Measurements from ENCODE around the gene KIAA1755. TPM values are rescaled to one million over a fixed set of nuclear protein-coding genes. Genes with fewer than 3 reads are reported as not detected.

KIAA1755 gene
- total and polyA plus RNA-seq, 2 donors (not counting 1 experiment from before 2014, with no cell fraction given), result not detected

- Mint-ChIP-seq H3K4me1 (peaks cover 12% of the 10 kb centered on the region), H3K27me3 (peaks cover 62% of the 10 kb centered on the region), H3K27ac (no peak overlapping the region), H3K9me3 (ENCODE audit: insufficient read depth) (no peaks in the 10 kb centered on the region), H3K4me3 (no peak overlapping the region)
- H3K27ac ChIP-seq (ENCODE audit: low read length in 2 of 2), result no peak overlapping the region
- 22% methylated on average over 5 of the region's 11 CpGs for WGBS (ENCODE audit: insufficient coverage)
- H3K4me2 ChIP-seq (replicated peaks; ENCODE audit: low read depth, low read length, poor library complexity, severe bottlenecking), result no peak overlapping the region
- H4K20me1 ChIP-seq (ENCODE audit: control insufficient read depth, insufficient read depth, low read length, poor library complexity, severe bottlenecking), result no peaks in the 10 kb centered on the region
- H2AFZ ChIP-seq (ENCODE audit: insufficient read depth, low read depth, low read length, poor library complexity, severe bottlenecking), result no peak overlapping the region
- H3K79me2 ChIP-seq (ENCODE audit: control insufficient read depth, insufficient read depth, low read length), result no peaks in the 10 kb centered on the region
- ATAC-seq (ENCODE audit: low read depth) (no peak), DNase-seq (no peak)
- peaks cover 0 to 6% (median 0%) of the 10 kb centered on the region in 3 donors for H3K9me3 ChIP-seq (ENCODE audit: control extremely low read depth in 1 of 3, control insufficient read depth in 2 of 3, insufficient read depth in 1 of 3, low read length in 2 of 3)
- ChIA-PET CTCF (no interaction called here), POLR2A (no interaction called here)
- H3K9ac ChIP-seq (ENCODE audit: low read length), result no peak overlapping the region
- TF ChIP-seq EZH2 (IDR thresholded peaks at IDR 0.05; ENCODE audit: borderline replicate concordance, insufficient read depth, low read depth, low read length, poor library complexity, severe bottlenecking), result no peak
- TF ChIP-seq, protein P1, sequence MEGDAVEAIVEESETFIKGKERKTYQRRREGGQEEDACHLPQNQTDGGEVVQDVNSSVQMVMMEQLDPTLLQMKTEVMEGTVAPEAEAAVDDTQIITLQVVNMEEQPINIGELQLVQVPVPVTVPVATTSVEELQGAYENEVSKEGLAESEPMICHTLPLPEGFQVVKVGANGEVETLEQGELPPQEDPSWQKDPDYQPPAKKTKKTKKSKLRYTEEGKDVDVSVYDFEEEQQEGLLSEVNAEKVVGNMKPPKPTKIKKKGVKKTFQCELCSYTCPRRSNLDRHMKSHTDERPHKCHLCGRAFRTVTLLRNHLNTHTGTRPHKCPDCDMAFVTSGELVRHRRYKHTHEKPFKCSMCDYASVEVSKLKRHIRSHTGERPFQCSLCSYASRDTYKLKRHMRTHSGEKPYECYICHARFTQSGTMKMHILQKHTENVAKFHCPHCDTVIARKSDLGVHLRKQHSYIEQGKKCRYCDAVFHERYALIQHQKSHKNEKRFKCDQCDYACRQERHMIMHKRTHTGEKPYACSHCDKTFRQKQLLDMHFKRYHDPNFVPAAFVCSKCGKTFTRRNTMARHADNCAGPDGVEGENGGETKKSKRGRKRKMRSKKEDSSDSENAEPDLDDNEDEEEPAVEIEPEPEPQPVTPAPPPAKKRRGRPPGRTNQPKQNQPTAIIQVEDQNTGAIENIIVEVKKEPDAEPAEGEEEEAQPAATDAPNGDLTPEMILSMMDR (IDR thresholded peaks at IDR 0.05), result no peak
- H3K27me3 ChIP-seq (replicated peaks in 1 of 4; ENCODE audit: control extremely low read depth in 1 of 4, control insufficient read depth in 3 of 4, insufficient read depth in 4 of 4, low read length in 3 of 4), result peaks cover 0 to 39% (median 18%) of the 10 kb centered on the region in 4 experiments
- no peak overlapping the region for H3K4me3 ChIP-seq (ENCODE audit: control extremely low read depth in 1 of 5, extremely low read depth in 1 of 5, insufficient read depth in 1 of 5, low read depth in 2 of 5, low read length in 4 of 5)
- H3K4me1 ChIP-seq (ENCODE audit: control insufficient read depth in 2 of 2, insufficient read depth in 2 of 2, low read length in 2 of 2), result peaks cover 4 to 8% of the 10 kb centered on the region in 2 donors
- intact Hi-C loops (cut with micrococcal nuclease), result no loop called here
- H3K36me3 ChIP-seq (replicated peaks in 1 of 2; ENCODE audit: control extremely low read depth in 1 of 2, control insufficient read depth in 1 of 2, extremely low read depth in 1 of 2, insufficient read depth in 2 of 2, low read length in 1 of 2), result no peaks in the 10 kb centered on the region
These were observed 42.3 kb upstream of the KIAA1755 start for GRCh38 chr20:38302786-38303185.

DNA sequence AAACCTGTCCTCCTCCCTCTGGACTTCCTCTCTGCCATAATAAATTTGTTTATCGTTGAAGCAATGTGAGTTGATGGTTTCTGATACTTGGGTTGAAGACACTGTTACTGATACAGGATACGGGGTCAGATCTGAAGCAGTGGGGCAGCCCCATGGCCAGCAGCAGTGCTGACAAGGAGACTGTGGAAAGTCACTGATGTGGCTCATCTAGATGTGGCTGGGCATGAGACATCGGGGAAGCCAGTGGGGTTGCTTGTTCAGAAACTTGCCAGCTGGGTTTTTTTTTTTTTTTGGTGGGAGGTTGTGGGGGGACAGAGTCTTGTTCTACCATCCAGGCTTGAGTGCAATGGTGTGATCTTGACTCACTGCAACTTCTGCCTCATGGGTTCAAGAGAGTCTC is 40.8 kb upstream of the KIAA1755 start:
- Histone ChIP-seq H3K4me1 (ENCODE audit: control insufficient read depth in 2 of 2, insufficient read depth in 2 of 2, low read length in 2 of 2) (peaks cover 4 to 8% of the 10 kb centered on the region in 2 donors), H4K20me1 (ENCODE audit: control insufficient read depth, insufficient read depth, low read length, poor library complexity, severe bottlenecking) (no peaks in the 10 kb centered on the region), H3K9ac (ENCODE audit: low read length) (no peak overlapping the region), H3K27me3 (replicated peaks in 1 of 4; ENCODE audit: control extremely low read depth in 1 of 4, control insufficient read depth in 3 of 4, insufficient read depth in 4 of 4, low read length in 3 of 4) (peaks cover 0 to 33% (median 15%) of the 10 kb centered on the region in 4 experiments), H3K36me3 (replicated peaks in 1 of 2; ENCODE audit: control extremely low read depth in 1 of 2, control insufficient read depth in 1 of 2, extremely low read depth in 1 of 2, insufficient read depth in 2 of 2, low read length in 1 of 2) (no peaks in the 10 kb centered on the region), H3K9me3 (ENCODE audit: control extremely low read depth in 1 of 3, control insufficient read depth in 2 of 3, insufficient read depth in 1 of 3, low read length in 2 of 3) (peaks cover 0 to 6% (median 0%) of the 10 kb centered on the region in 3 donors), H3K27ac (ENCODE audit: low read length in 2 of 2) (no peak overlapping the region), H3K79me2 (ENCODE audit: control insufficient read depth, insufficient read depth, low read length) (no peaks in the 10 kb centered on the region), H2AFZ (ENCODE audit: insufficient read depth, low read depth, low read length, poor library complexity, severe bottlenecking) (no peak overlapping the region), H3K4me2 (replicated peaks; ENCODE audit: low read depth, low read length, poor library complexity, severe bottlenecking) (no peak overlapping the region), H3K4me3 (ENCODE audit: control extremely low read depth in 1 of 5, extremely low read depth in 1 of 5, insufficient read depth in 1 of 5, low read depth in 2 of 5, low read length in 4 of 5) (no peak overlapping the region)
- peaks cover 12% of the 10 kb centered on the region for H3K4me1 Mint-ChIP-seq
- POLR2A ChIA-PET, result no interaction called here
- TF ChIP-seq, protein P1 (IDR thresholded peaks at IDR 0.05), result no peak
- TF ChIP-seq EZH2 (IDR thresholded peaks at IDR 0.05; ENCODE audit: borderline replicate concordance, insufficient read depth, low read depth, low read length, poor library complexity, severe bottlenecking), result no peak
- no peak for ATAC-seq (ENCODE audit: low read depth)
- no peak overlapping the region for H3K27ac Mint-ChIP-seq
- H3K4me3 Mint-ChIP-seq, result no peak overlapping the region
- WGBS (ENCODE audit: insufficient coverage), result 83% methylated on average over 2 of the region's 3 CpGs
- no peak for DNase-seq
- CTCF ChIA-PET, result no interaction called here
- H3K27me3 Mint-ChIP-seq, result peaks cover 49% of the 10 kb centered on the region
- intact Hi-C loops (cut with micrococcal nuclease), result no loop called here
- H3K9me3 Mint-ChIP-seq (ENCODE audit: insufficient read depth), result no peaks in the 10 kb centered on the region
